ENCODE measurements around the gene KCNIP4. TPM values are rescaled to one million over a fixed set of nuclear protein-coding genes. Genes with fewer than 3 reads are reported as not detected.

Gene KCNIP4
- total RNA-seq, 4 donors from 2014 or later: 1.3 to 11.1 TPM; not detected in 2

DNA sequence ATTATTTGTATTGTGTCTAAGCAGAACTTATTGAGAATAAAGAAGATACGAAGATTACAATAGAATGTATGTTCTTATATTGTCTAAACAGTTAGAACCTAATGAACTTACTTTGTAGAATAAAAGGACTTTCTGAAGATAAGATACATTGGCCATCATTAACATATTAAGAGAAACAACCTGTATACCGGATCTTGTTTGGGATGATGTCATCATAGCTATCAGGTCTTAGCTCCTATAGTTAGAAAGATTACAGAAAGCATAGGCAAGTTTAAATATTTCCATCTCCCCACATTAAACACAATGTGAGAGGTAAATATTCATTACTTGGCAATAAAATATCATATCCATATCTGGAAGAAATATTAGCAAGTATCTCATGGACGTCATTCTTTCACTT is 966.0 kb downstream of the KCNIP4 start:
- no peaks in the 10 kb centered on the region for H3K36me3 ChIP-seq
- H3K9me3 ChIP-seq: no peaks in the 10 kb centered on the region
- intact Hi-C loops (cut with DNase I; ENCODE audit: low total_unique reads): no loop called here
- H3K4me1 ChIP-seq: no peaks in the 10 kb centered on the region
- no peak overlapping the region for H3K4me3 ChIP-seq
- no peak overlapping the region for H3K27ac ChIP-seq
- DNase-seq: no peak
- no peaks in the 10 kb centered on the region for H3K27me3 ChIP-seq
- TF ChIP-seq POLR2A (IDR thresholded peaks at IDR 0.05): no peak
- no peak for TF ChIP-seq CTCF (IDR thresholded peaks at IDR 0.05)

- H3K4me3 ChIP-seq: no peak overlapping the region
- H3K4me1 ChIP-seq: no peaks in the 10 kb centered on the region
- no peak for TF ChIP-seq POLR2A (IDR thresholded peaks at IDR 0.05)
- TF ChIP-seq CTCF (IDR thresholded peaks at IDR 0.05): no peak
- no peaks in the 10 kb centered on the region for H3K27me3 ChIP-seq
- no peaks in the 10 kb centered on the region for H3K36me3 ChIP-seq
- H3K9me3 ChIP-seq: no peaks in the 10 kb centered on the region
- H3K27ac ChIP-seq: no peak overlapping the region
- intact Hi-C loops (cut with DNase I; ENCODE audit: low total_unique reads): no loop called here
- no peak for DNase-seq
Observed at GRCh38 chr4:20960291-20960690, 988.3 kb downstream of the KCNIP4 start.

DNA sequence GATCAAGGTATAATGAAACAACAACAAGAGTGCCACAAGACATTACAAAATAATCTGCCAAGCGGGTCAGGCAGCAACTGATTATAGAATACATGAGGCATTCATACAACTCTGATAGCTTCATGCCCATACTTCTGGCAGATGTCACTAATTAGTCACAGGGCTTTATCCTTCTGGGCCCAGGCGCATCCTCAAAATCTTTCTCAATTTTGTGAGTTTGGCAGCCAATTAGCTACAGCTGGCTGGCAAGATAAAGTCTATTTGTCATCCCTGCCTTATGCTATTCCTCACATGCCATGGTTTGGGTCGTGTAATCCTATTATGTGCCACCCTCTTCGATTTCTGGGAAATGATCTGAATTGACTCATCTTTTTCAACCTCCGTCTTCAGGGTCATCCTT is 994.0 kb downstream of the KCNIP4 start:
- intact Hi-C loops (cut with DNase I; ENCODE audit: low total_unique reads): no loop called here
- no peaks in the 10 kb centered on the region for H3K36me3 ChIP-seq
- H3K27me3 ChIP-seq: no peaks in the 10 kb centered on the region
- no peaks in the 10 kb centered on the region for H3K4me1 ChIP-seq
- no peak overlapping the region for H3K27ac ChIP-seq
- DNase-seq: no peak
- no peak overlapping the region for H3K4me3 ChIP-seq
- H3K9me3 ChIP-seq: no peaks in the 10 kb centered on the region
- TF ChIP-seq CTCF (IDR thresholded peaks at IDR 0.05): no peak
- no peak for TF ChIP-seq POLR2A (IDR thresholded peaks at IDR 0.05)

GRCh38 chr4:20944961-20945360 is 1003.6 kb downstream of the KCNIP4 start:
- H3K4me3 ChIP-seq: no peak overlapping the region
- H3K36me3 ChIP-seq: no peaks in the 10 kb centered on the region
- TF ChIP-seq POLR2A (IDR thresholded peaks at IDR 0.05): no peak
- TF ChIP-seq CTCF (IDR thresholded peaks at IDR 0.05): no peak
- no peaks in the 10 kb centered on the region for H3K9me3 ChIP-seq
- DNase-seq: no peak
- no peak overlapping the region for H3K27ac ChIP-seq
- intact Hi-C loops (cut with DNase I; ENCODE audit: low total_unique reads): no loop called here
- no peaks in the 10 kb centered on the region for H3K27me3 ChIP-seq
- no peaks in the 10 kb centered on the region for H3K4me1 ChIP-seq

GRCh38 chr4:20944451-20944850 is 1004.1 kb downstream of the KCNIP4 start:
- TF ChIP-seq POLR2A (IDR thresholded peaks at IDR 0.05) (no peak), CTCF (IDR thresholded peaks at IDR 0.05) (no peak)
- no peak for DNase-seq
- Histone ChIP-seq H3K27ac (no peak overlapping the region), H3K9me3 (no peaks in the 10 kb centered on the region), H3K36me3 (no peaks in the 10 kb centered on the region), H3K4me1 (no peaks in the 10 kb centered on the region), H3K27me3 (no peaks in the 10 kb centered on the region), H3K4me3 (no peak overlapping the region)
- intact Hi-C loops (cut with DNase I; ENCODE audit: low total_unique reads): no loop called here
